ENCODE measurements around the gene AKR1E2. TPM values are rescaled to one million over a fixed set of nuclear protein-coding genes. Genes with fewer than 3 reads are reported as not detected.

Gene AKR1E2
- total and polyA plus RNA-seq, 4 donors: 1.5 to 7.5 (median 3.8) TPM

DNA sequence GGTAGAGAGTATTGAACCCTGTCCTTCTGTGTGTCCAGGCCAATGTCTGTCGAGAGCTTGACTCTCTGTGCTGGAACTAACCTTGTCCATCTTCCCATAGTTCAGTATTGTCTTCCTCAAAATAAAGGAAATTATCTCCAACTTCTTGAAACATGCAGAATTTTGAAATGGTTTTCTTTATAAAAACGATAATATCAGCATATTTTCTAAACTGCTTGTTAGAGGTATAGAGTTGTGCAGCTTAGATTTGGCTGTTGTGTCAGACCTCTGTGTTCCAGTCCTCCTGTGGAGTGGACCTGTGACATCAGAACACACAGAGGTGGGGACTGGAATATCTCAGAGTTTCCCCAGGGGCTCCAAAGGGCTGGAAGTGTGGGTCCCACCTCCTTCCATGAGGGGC is 22.2 kb upstream of the AKR1E2 start:
- Histone ChIP-seq H3K4me1 (ENCODE audit: control insufficient read depth in 5 of 5, insufficient read depth in 5 of 5, low read length in 5 of 5) (no peaks in the 10 kb centered on the region), H3K9ac (ENCODE audit: insufficient read depth in 1 of 2, low read length in 2 of 2) (no peak overlapping the region), H3K27ac (ENCODE audit: low read depth in 1 of 2, low read length in 1 of 2) (no peak overlapping the region), H3K9me3 (ENCODE audit: control insufficient read depth in 4 of 4, insufficient read depth in 3 of 4, low read length in 3 of 4) (peaks cover 0 to 2% (median 0%) of the 10 kb centered on the region in 4 donors), H3K27me3 (ENCODE audit: control insufficient read depth in 3 of 3, insufficient read depth in 3 of 3, low read length in 2 of 3) (no peaks in the 10 kb centered on the region), H3K4me3 (no peak overlapping the region), H3K36me3 (ENCODE audit: control insufficient read depth in 4 of 4, insufficient read depth in 4 of 4, low read length in 4 of 4) (no peaks in the 10 kb centered on the region)
- TF ChIP-seq, protein P1, sequence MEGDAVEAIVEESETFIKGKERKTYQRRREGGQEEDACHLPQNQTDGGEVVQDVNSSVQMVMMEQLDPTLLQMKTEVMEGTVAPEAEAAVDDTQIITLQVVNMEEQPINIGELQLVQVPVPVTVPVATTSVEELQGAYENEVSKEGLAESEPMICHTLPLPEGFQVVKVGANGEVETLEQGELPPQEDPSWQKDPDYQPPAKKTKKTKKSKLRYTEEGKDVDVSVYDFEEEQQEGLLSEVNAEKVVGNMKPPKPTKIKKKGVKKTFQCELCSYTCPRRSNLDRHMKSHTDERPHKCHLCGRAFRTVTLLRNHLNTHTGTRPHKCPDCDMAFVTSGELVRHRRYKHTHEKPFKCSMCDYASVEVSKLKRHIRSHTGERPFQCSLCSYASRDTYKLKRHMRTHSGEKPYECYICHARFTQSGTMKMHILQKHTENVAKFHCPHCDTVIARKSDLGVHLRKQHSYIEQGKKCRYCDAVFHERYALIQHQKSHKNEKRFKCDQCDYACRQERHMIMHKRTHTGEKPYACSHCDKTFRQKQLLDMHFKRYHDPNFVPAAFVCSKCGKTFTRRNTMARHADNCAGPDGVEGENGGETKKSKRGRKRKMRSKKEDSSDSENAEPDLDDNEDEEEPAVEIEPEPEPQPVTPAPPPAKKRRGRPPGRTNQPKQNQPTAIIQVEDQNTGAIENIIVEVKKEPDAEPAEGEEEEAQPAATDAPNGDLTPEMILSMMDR (IDR thresholded peaks at IDR 0.05; ENCODE audit: control extremely low read depth, extremely low read depth): no peak
- no peak for ATAC-seq (ENCODE audit: insufficient read depth, low FRiP score)
- WGBS, 2 donors: 87 to 88% methylated on average over 2 of the region's 2 CpGs
- no peak for DNase-seq

DNA sequence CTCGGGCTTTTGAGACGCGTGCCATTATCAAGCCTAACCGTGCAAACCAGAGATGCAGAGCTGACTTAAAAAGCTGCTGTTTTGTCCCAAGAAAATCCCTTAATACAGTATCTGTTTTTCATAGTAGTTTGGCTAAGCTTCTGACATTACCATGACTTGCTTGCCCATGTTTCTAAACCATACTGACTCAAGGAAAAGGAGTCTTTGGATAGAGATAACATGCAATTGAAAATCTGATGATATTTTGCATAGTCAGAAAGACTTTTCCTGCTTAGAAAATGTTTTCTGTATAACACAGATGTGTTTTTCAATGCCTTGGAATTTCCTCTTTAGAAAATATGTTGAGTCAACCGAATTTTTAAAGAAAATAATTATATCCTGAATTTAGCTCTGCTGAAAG is 21.5 kb upstream of the AKR1E2 start:
- Histone ChIP-seq H3K27ac (ENCODE audit: low read depth in 1 of 2, low read length in 1 of 2) (no peak overlapping the region), H3K4me1 (ENCODE audit: control insufficient read depth in 5 of 5, insufficient read depth in 5 of 5, low read length in 5 of 5) (no peaks in the 10 kb centered on the region), H3K27me3 (ENCODE audit: control insufficient read depth in 3 of 3, insufficient read depth in 3 of 3, low read length in 2 of 3) (no peaks in the 10 kb centered on the region), H3K36me3 (ENCODE audit: control insufficient read depth in 4 of 4, insufficient read depth in 4 of 4, low read length in 4 of 4) (no peaks in the 10 kb centered on the region), H3K9ac (ENCODE audit: insufficient read depth in 1 of 2, low read length in 2 of 2) (no peak overlapping the region), H3K4me3 (no peak overlapping the region), H3K9me3 (ENCODE audit: control insufficient read depth in 4 of 4, insufficient read depth in 3 of 4, low read length in 3 of 4) (no peaks in the 10 kb centered on the region)
- 85 to 86% methylated on average over 5 of the region's 5 CpGs for WGBS, 2 donors
- TF ChIP-seq, protein P1 (IDR thresholded peaks at IDR 0.05; ENCODE audit: control extremely low read depth, extremely low read depth): no peak
- ATAC-seq (ENCODE audit: insufficient read depth, low FRiP score) (no peak), DNase-seq (no peak)

DNA sequence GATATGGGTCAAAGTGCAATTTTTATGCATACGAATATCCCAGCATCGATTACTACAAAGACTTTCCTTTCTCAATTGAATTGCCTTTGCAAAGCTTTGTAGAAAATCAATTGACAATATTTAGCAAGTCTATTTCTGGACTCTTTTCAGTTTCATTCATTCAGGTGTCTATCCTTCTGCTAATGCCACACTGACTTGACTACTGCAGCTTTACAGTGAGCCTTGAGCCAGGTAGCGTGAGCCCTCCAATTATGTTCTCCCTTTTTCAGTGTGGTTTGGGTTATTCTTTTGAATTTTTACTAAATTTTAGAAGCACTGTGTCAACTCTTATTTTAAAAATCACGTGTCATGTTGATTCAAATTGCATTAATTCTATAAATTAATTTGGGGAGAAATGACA is 19.5 kb upstream of the AKR1E2 start:
- Histone ChIP-seq H3K9ac (ENCODE audit: insufficient read depth in 1 of 2, low read length in 2 of 2) (no peak overlapping the region), H3K4me3 (no peak overlapping the region), H3K4me1 (ENCODE audit: control insufficient read depth in 5 of 5, insufficient read depth in 5 of 5, low read length in 5 of 5) (peaks cover 0 to 3% (median 0%) of the 10 kb centered on the region in 5 donors), H3K27ac (ENCODE audit: low read depth in 1 of 2, low read length in 1 of 2) (no peak overlapping the region), H3K27me3 (ENCODE audit: control insufficient read depth in 3 of 3, insufficient read depth in 3 of 3, low read length in 2 of 3) (no peaks in the 10 kb centered on the region), H3K9me3 (ENCODE audit: control insufficient read depth in 4 of 4, insufficient read depth in 3 of 4, low read length in 3 of 4) (no peaks in the 10 kb centered on the region), H3K36me3 (ENCODE audit: control insufficient read depth in 4 of 4, insufficient read depth in 4 of 4, low read length in 4 of 4) (no peaks in the 10 kb centered on the region)
- ATAC-seq (ENCODE audit: insufficient read depth, low FRiP score) (no peak), DNase-seq (no peak)
- 92 to 96% methylated on average over 4 of the region's 4 CpGs for WGBS, 2 donors
- TF ChIP-seq, protein P1 (IDR thresholded peaks at IDR 0.05; ENCODE audit: control extremely low read depth, extremely low read depth): no peak

Measured in lung (tissue), 12 donors.